K562 (cell line): ENCODE measurements around the gene DTNB. TPM values are rescaled to one million over a fixed set of nuclear protein-coding genes. Genes with fewer than 3 reads are reported as not detected.
"Not testable (repeated sequence)": the region's sequence is repeated elsewhere in the genome, so short reads cannot be mapped to it uniquely, and the experiment has no call there.

Source experiments
- ATAC-seq: fragments of 200-7000 bp; cut with Tn5 transposase; 3 replicates; pipeline ENCODE4 v1.9.1; 2020; ENCODE audit warnings: moderate library complexity
- BruUV-seq: library from RNA; stranded (reverse); fragments of 400-500 nt; replicated peaks from 2 replicates; lab custom pipeline; 2021; lab: Mats Ljungman, UMichigan
- CTCF ChIA-PET: fragments of 300-600 bp; formaldehyde crosslinking; extraction: SDS; loops from one replicate; lab custom pipeline; 2021; ENCODE audit warnings: low intra/inter-chr PET ratio; lab: Yijun Ruan, JAX
- POLR2A ChIA-PET: fragments of 300-600, 350-650 bp; sonication (Branson Sonifier 250); formaldehyde crosslinking; extraction: SDS; loops from one replicate; lab custom pipeline; 2021; ENCODE audit warnings: antibody characterized with exemption, inconsistent platforms; lab: Yijun Ruan, JAX
- DNase-seq, 4 experiments: peaks; one replicate each; pipeline versions ENCODE4 v3.0.0 to v3.0.0-alpha.2; 2011 to 2018; ENCODE audit warnings: low spot score in 3 of 4, mixed read lengths in 3 of 4; ENCODE audit errors: extremely low read depth in 1 of 4
- FAIRE-seq: peaks from 2 replicates; lab custom pipeline; 2011; peaks lifted over from hg19 to GRCh38; lab: Jason Lieb, UNC
- H2AFZ ChIP-seq: 2 replicates; pipeline ENCODE4 v1.6.0; 2011; ENCODE audit warnings: low read depth, low read length, control low read depth, inconsistent platforms
- H3K27ac ChIP-seq: fragments of 200-600 bp; 3 replicates; pipeline ENCODE4 v1.8.0; 2011; ENCODE audit warnings: low read depth, mild to moderate bottlenecking, control low read depth, inconsistent platforms, low read length, moderate library complexity, mixed read lengths; ENCODE audit errors: extremely low read depth
- H3K27me3 ChIP-seq, 2 experiments: fragments of 300-600 bp in 1 of 2; 2 replicates in 1 of 2; 3 replicates in 1 of 2; pipeline versions ENCODE4 v1.6.0 to v1.8.0; 2011; ENCODE audit warnings: inconsistent platforms in 2 of 2, low read length in 2 of 2, mild to moderate bottlenecking in 1 of 2, mixed read lengths in 1 of 2, moderate library complexity in 1 of 2; ENCODE audit not compliant: control insufficient read depth in 2 of 2, insufficient read depth in 2 of 2
- H3K36me3 ChIP-seq: fragments of 300-600 bp; 3 replicates; pipeline ENCODE4 v1.8.0; 2011; ENCODE audit warnings: mild to moderate bottlenecking, low read length, inconsistent platforms; ENCODE audit not compliant: control insufficient read depth, insufficient read depth
- H3K4me1 ChIP-seq, 2 experiments: fragments of 200-600 bp in 1 of 2; replicated peaks in 1 of 2; 2 replicates in 1 of 2; 3 replicates in 1 of 2; pipeline versions ENCODE4 v1.5.1 to v1.8.0; 2011; ENCODE audit warnings: inconsistent platforms in 2 of 2, low read length in 2 of 2, mild to moderate bottlenecking in 1 of 2, mixed read lengths in 1 of 2, moderate library complexity in 1 of 2; ENCODE audit not compliant: control insufficient read depth in 2 of 2, insufficient read depth in 2 of 2
- H3K4me2 ChIP-seq: 2 replicates; pipeline ENCODE4 v1.6.1; 2011; ENCODE audit warnings: low read length, control low read depth, inconsistent platforms, mixed read lengths; ENCODE audit not compliant: insufficient read depth
- H3K4me3 ChIP-seq: fragments of 200-600 bp; sonication (generic), shearing (Covaris generic); 2 replicates; pipeline ENCODE4 v1.5.1; 2016; ENCODE audit warnings: control low read depth, inconsistent platforms
- H3K79me2 ChIP-seq: fragments of 200-600 bp; 3 replicates; pipeline ENCODE4 v1.8.0; 2011; ENCODE audit warnings: low read length, inconsistent platforms; ENCODE audit not compliant: control insufficient read depth, insufficient read depth
- H3K9ac ChIP-seq, 2 experiments: 2 replicates each; pipeline versions ENCODE4 v1.6.0 to v1.6.1; 2011; ENCODE audit warnings: low read depth in 2 of 2, low read length in 2 of 2, control low read depth in 1 of 2, inconsistent platforms in 1 of 2, mild to moderate bottlenecking in 1 of 2, mixed read lengths in 1 of 2; ENCODE audit not compliant: insufficient read depth in 1 of 2
- H3K9me1 ChIP-seq: one replicate; pipeline ENCODE4 v1.6.0; 2011; ENCODE audit warnings: inconsistent platforms, mild to moderate bottlenecking, low read length, moderate library complexity; ENCODE audit not compliant: control insufficient read depth, insufficient read depth
- H3K9me3 ChIP-seq: replicated peaks from 2 replicates; pipeline ENCODE4 v1.5.1; 2011; ENCODE audit warnings: low read depth, low read length, inconsistent platforms; ENCODE audit not compliant: control insufficient read depth, insufficient read depth
- H4K20me1 ChIP-seq: replicated peaks from 2 replicates; pipeline ENCODE4 v1.6.1; 2011; ENCODE audit warnings: low read length, inconsistent platforms, mixed read lengths; ENCODE audit not compliant: control insufficient read depth, insufficient read depth
- CBX5 ChIP-seq: IDR thresholded peaks from 2 replicates; pipeline ENCODE4 v1.6.1; 2014; ENCODE audit warnings: low read depth, borderline replicate concordance
- CEBPB ChIP-seq: fragments of 450-650 bp; IDR thresholded peaks from 2 replicates; pipeline ENCODE4 v1.6.1; 2016; ENCODE audit warnings: missing genetic modification characterization, missing compliant biosample characterization
- EWSR1 ChIP-seq: fragments of 450-650 bp; IDR thresholded peaks from 2 replicates; pipeline ENCODE4 v1.6.1; 2018; ENCODE audit warnings: borderline replicate concordance, mild to moderate bottlenecking, low read depth, moderate library complexity; ENCODE audit not compliant: partially characterized antibody
- FOXK2 ChIP-seq, 2 experiments: fragments of 450-650 bp; IDR thresholded peaks in 1 of 2; conservative IDR thresholded peaks in 1 of 2; 2 replicates each; pipeline ENCODE4 v1.6.1; 2016; ENCODE audit warnings: low read depth in 2 of 2, mild to moderate bottlenecking in 1 of 2
- HMG20B ChIP-seq: fragments of 250-450 bp; sonication (Bioruptor Pico); IDR thresholded peaks from 2 replicates; pipeline ENCODE4 v1.5.0; 2021; ENCODE audit warnings: mild to moderate bottlenecking
- HOMEZ ChIP-seq: fragments of 250-450 bp; sonication (Bioruptor Pico); IDR thresholded peaks from 2 replicates; pipeline ENCODE4 v1.4.0; 2020; ENCODE audit warnings: mild to moderate bottlenecking, moderate library complexity
- HOXB6 ChIP-seq: fragments of 250-450 bp; sonication (Bioruptor Pico); IDR thresholded peaks from 2 replicates; pipeline ENCODE4 v1.5.1; 2022; ENCODE audit warnings: mild to moderate bottlenecking, borderline replicate concordance
- MTA2 ChIP-seq: fragments of 450-650 bp; IDR thresholded peaks from 2 replicates; pipeline ENCODE4 v1.6.1; 2016; ENCODE audit warnings: low read depth
- RFX1 ChIP-seq: fragments of 450-650 bp; IDR thresholded peaks from 2 replicates; pipeline ENCODE4 v1.6.1; 2016; ENCODE audit warnings: mild to moderate bottlenecking, moderate library complexity
- SNIP1 ChIP-seq: fragments of 450-650 bp; IDR thresholded peaks from 2 replicates; pipeline ENCODE4 v1.7.1; 2017; ENCODE audit warnings: low read depth, mild to moderate bottlenecking
- ZNF592 ChIP-seq: fragments of 450-650 bp; IDR thresholded peaks from 2 replicates; pipeline ENCODE4 v1.6.1; 2017; ENCODE audit warnings: antibody characterized with exemption, mild to moderate bottlenecking
- WGBS: fragments of 100-300 bp; shearing (Covaris generic); methylation state at CpG from one replicate; pipeline ENCODE4 v1.1.6; 2016; ENCODE audit warnings: low coverage, mixed read lengths; ENCODE audit not compliant: insufficient coverage; ENCODE audit errors: missing lambda C conversion rate; 5-methylcytosine and 5-hydroxymethylcytosine counted together
- in situ Hi-C: fragments of 300-500 bp; cut with MboI; formaldehyde crosslinking; loops from 4 replicates; pipeline ENCODE4 v1.15.0; 2018; ENCODE audit warnings: inconsistent platforms, mixed read lengths
- intact Hi-C: fragments of 100-400 bp; cut with micrococcal nuclease; formaldehyde crosslinking; loops from 2 replicates; pipeline ENCODE4 v1.14.2; 2022
- polyA plus RNA-seq, 8 experiments: library from polyadenylated mRNA; depleted of rRNA in 4 of 8; stranded (reverse) in 5 of 8; unstranded in 3 of 8; fragments of >200 nt; fragmentation: Nextera tagmentation in 2 of 8; fragmentation: Illumina TruSeq in 1 of 8; extraction: Ambion mirVana in 2 of 8; extraction: Trizol in 1 of 8; gene quantifications; 2 replicates each; pipeline versions ENCODE4 v1.2.1 to v1.2.3, GENCODE V29; 2011 to 2014; ENCODE audit warnings: inconsistent platforms in 1 of 8, missing spikeins in 1 of 8
- total RNA-seq, 7 experiments: library from RNA; depleted of rRNA in 6 of 7; stranded (reverse); fragments of >200 nt in 6 of 7; fragmentation: Illumina TruSeq in 2 of 7; extraction: Trizol in 2 of 7; gene quantifications; 2 replicates each; pipeline versions ENCODE4 v1.2.1 to v1.2.3, GENCODE V29; 2011 to 2021; ENCODE audit warnings: low replicate concordance in 1 of 7

The DTNB gene
- total and polyA plus RNA-seq, 9 of the 15 experiments (the other 6 are each of a cell fraction or from before 2014, with no cell fraction given), result 0.18 to 2.0 (median 0.77) TPM; not detected in 2

GRCh38 chr2:25534937-25535336, 138.4 kb downstream of the DTNB start:
- H3K27me3 ChIP-seq, intact Hi-C loops, in situ Hi-C loops, POLR2A ChIA-PET, ATAC-seq, FAIRE-seq, DNase-seq, H3K4me3 ChIP-seq, H3K27ac ChIP-seq, H2AFZ ChIP-seq, H3K9me1 ChIP-seq, H3K9ac ChIP-seq, H3K4me2 ChIP-seq, H4K20me1 ChIP-seq, H3K79me2 ChIP-seq, H3K36me3 ChIP-seq, H3K4me1 ChIP-seq, BruUV-seq, H3K9me3 ChIP-seq: not testable (repeated sequence)
- 41% methylated on average over 18 of the region's 22 CpGs for WGBS
- CTCF ChIA-PET, result interaction anchor here (0.7 kb wide), 1 partner anchor 1236 kb away, joined by 3 read pairs; no protein-coding TSS in a partner anchor

- no peak for FAIRE-seq
- POLR2A ChIA-PET, result no interaction called here
- Histone ChIP-seq H3K4me2 (no peak overlapping the region), H2AFZ (no peak overlapping the region), H3K4me3 (no peak overlapping the region), H3K79me2 (no peaks in the 10 kb centered on the region), H4K20me1 (no peaks in the 10 kb centered on the region), H3K9me1 (no peaks in the 10 kb centered on the region), H3K27me3 (no peaks in the 10 kb centered on the region; a peak in 1 of 5 replicates), H3K27ac (no peak overlapping the region), H3K36me3 (no peaks in the 10 kb centered on the region), H3K9me3 (no peaks in the 10 kb centered on the region; the same call in 1 of the 2 replicates), H3K4me1 (no peaks in the 10 kb centered on the region), H3K9ac (no peak overlapping the region)
- no peak for ATAC-seq
- no TSS peak for BruUV-seq
- CTCF ChIA-PET, result interaction anchor here (0.7 kb wide), 1 partner anchor 1237 kb away, joined by 3 read pairs; no protein-coding TSS in a partner anchor
- intact Hi-C loops (no loop called here), in situ Hi-C loops (no loop called here)
- 9% methylated on average over 10 of the region's 26 CpGs for WGBS
- DNase-seq, result no peak
- TF ChIP-seq CEBPB (tag), result no peak
- TF ChIP-seq FOXK2 (conservative IDR thresholded peaks at IDR 0.05 in 1 of 2, IDR thresholded peaks at IDR 0.05 in 1 of 2; ENCODE audit: low read depth in 2 of 2), result no peak
- TF ChIP-seq MTA2, result no peak
- TF ChIP-seq CBX5, result no peak
- TF ChIP-seq HOMEZ, result no peak
- no peak for TF ChIP-seq EWSR1
- TF ChIP-seq HOXB6 (CRISPR knock-in tag), result no peak
- no peak for TF ChIP-seq RFX1
- no peak for TF ChIP-seq SNIP1
- TF ChIP-seq HMG20B (CRISPR knock-in tag), result no peak
- no peak for TF ChIP-seq ZNF592
Observed at GRCh38 chr2:25534455-25534854, 138.9 kb downstream of the DTNB start.
